Astrocyte (in vitro differentiated cells and primary cell): ENCODE data around the gene PKMYT1.

Experiments used
- EZH2 ChIP-seq: IDR thresholded peaks from 2 replicates; pipeline ENCODE4 v1.6.1; 2012; ENCODE audit warnings: mild to moderate bottlenecking, low read length, inconsistent platforms; ENCODE audit not compliant: insufficient read depth
- TF ChIP-seq, protein P1 (sequence below): IDR thresholded peaks from 2 replicates; pipeline ENCODE4 v1.5.1; 2011; ENCODE audit warnings: low read depth, mild to moderate bottlenecking, inconsistent platforms, low read length, moderate library complexity; ENCODE audit not compliant: insufficient read depth

GRCh38 chr16:2983706-2984136 is 3.5 kb upstream of the PKMYT1 start:
- TF ChIP-seq, protein P1, sequence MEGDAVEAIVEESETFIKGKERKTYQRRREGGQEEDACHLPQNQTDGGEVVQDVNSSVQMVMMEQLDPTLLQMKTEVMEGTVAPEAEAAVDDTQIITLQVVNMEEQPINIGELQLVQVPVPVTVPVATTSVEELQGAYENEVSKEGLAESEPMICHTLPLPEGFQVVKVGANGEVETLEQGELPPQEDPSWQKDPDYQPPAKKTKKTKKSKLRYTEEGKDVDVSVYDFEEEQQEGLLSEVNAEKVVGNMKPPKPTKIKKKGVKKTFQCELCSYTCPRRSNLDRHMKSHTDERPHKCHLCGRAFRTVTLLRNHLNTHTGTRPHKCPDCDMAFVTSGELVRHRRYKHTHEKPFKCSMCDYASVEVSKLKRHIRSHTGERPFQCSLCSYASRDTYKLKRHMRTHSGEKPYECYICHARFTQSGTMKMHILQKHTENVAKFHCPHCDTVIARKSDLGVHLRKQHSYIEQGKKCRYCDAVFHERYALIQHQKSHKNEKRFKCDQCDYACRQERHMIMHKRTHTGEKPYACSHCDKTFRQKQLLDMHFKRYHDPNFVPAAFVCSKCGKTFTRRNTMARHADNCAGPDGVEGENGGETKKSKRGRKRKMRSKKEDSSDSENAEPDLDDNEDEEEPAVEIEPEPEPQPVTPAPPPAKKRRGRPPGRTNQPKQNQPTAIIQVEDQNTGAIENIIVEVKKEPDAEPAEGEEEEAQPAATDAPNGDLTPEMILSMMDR = peak; percentile 61
- no peak for TF ChIP-seq EZH2
